Stimulated activated CD4-positive, alpha-beta T cell treated with anti-CD3 and anti-CD28 coated beads, TNF-alpha, amount 100 ng/mL, for 1 hour (primary cell): Measurements from ENCODE around the gene SNX9.
"Not testable (repeated sequence)": the region's sequence is repeated elsewhere in the genome, so short reads cannot be mapped to it uniquely, and the experiment has no call there.

Experiments used
- DNase-seq, 3 donors: peaks; one replicate each; pipeline ENCODE4 v3.0.0-alpha.2; 2020; ENCODE audit warnings: low read depth in 3 of 3, low spot score in 1 of 3

SNX9 gene

GRCh38 chr6:157880534-157880933 is 57.5 kb downstream of the SNX9 start:
- no peak for DNase-seq

DNA sequence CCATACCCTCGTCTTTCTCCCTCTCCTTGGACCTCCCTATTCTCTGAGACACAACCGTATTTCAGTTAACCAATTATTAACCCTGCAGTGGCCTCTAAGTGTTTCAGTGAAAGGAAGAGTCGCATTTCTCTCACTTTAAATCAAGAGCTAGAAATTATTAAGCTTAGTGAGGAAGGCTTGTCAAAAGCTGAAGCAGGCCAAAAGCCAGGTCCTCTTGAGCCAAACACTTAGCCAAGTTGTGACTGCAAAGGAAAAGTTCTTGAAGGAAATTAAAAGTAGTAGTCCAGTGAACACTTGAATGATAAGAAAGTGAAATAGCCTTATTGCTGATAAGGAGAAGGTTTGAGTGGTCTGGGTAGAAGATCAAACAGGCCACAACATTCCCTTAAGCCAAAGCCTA is 58.3 kb downstream of the SNX9 start:
- no peak for DNase-seq

DNA sequence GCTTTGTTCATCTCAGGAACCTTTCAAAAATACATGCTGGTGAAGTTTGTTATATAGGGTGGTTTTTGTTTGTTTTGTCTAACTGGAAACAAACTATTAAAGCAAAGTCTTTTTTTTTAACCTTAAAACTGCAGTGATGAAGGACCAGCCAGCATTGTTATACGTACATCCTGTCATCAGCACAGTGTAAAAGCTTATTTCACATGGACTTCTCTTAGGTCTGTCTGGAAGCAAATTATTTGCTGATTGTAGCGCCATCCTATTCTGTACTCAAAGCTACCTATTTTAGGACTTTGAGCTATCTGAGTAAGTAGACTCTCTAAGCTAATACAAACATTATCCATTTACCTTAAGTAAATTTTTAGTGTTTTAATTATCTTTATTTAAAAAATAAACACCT is 61.7 kb downstream of the SNX9 start:
- DNase-seq: no peak

GRCh38 chr6:157885211-157885788 is 62.3 kb downstream of the SNX9 start:
- DNase-seq: peak in 1 of 3 donors; percentile 18

GRCh38 chr6:157885876-157886275 is 62.8 kb downstream of the SNX9 start:
- no peak for DNase-seq

- DNase-seq: no peak
Measured at GRCh38 chr6:157887892-157888291, 64.8 kb downstream of the SNX9 start.

GRCh38 chr6:157891544-157892362 is 68.7 kb downstream of the SNX9 start:
- no peak for DNase-seq

- DNase-seq: no peak
Measured at GRCh38 chr6:157892363-157892877, 69.4 kb downstream of the SNX9 start.

GRCh38 chr6:157893238-157893637 is 70.2 kb downstream of the SNX9 start:
- DNase-seq: peak in 1 of 3 donors; percentile 29

GRCh38 chr6:157895585-157895984 is 72.5 kb downstream of the SNX9 start:
- DNase-seq: no peak

- DNase-seq: no peak
Measured at GRCh38 chr6:157896932-157897331, 73.9 kb downstream of the SNX9 start.

DNA sequence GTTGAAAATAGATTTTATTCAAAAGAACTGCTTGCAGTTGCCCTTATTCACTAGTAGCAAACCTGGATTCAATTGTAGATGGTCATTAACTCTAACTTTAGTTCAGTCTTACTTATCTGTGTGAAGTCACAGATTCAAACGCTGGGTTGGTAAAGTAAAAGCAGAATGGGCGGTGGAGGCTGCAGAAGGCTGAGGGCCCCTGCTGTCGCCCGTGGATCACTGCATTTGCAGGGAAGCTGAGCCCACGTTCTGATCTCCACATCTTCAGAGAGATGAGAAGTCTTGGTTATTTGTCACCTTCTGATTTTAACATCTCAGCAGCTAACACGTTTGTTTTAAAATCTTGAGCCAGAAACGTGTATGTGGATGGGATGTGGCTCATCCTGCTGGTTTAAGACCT is 75.1 kb downstream of the SNX9 start:
- DNase-seq: no peak

GRCh38 chr6:157898640-157899039 is 75.6 kb downstream of the SNX9 start:
- DNase-seq: no peak

DNA sequence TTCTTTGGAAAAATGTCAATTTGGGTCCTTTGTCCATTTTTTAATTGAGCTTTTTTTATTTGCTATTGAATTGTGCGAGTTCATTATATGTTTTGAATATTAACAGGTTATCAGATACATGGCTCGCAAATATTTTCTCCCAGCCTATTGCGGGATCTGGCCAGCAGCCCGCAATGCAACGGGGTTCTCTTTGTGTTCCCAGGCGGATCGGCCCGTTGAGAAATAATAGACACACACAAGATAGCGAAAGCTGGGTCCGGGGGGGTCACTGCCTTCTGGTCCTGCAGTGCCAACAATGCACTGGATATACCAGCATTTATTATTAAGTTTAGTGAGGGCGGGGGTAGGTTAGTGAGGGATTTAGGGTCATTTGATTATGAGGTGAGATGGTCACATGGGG is 77.2 kb downstream of the SNX9 start:
- not testable (repeated sequence) for DNase-seq

- DNase-seq: not testable (repeated sequence)
Measured at GRCh38 chr6:157900751-157901150, 77.7 kb downstream of the SNX9 start.

DNA sequence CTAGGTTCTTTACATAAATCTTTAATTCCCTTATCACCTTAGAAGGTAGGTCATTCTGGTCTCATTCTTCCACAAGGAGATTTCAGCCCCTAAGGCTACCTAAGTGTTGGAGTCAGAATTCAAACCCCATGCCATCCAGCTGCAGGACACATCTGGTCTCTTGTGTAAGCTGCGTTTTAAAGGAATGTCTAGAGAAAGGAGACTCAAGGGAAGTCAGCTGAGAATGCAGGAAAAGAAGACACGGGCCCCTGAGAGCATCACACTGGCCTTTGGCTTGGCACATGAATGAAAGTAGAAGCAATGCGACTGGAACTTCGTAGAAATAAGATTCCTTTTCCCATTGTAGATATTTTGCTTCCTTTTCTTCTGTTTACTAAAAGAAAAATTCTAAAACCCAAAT is 82.0 kb downstream of the SNX9 start:
- no peak for DNase-seq

DNA sequence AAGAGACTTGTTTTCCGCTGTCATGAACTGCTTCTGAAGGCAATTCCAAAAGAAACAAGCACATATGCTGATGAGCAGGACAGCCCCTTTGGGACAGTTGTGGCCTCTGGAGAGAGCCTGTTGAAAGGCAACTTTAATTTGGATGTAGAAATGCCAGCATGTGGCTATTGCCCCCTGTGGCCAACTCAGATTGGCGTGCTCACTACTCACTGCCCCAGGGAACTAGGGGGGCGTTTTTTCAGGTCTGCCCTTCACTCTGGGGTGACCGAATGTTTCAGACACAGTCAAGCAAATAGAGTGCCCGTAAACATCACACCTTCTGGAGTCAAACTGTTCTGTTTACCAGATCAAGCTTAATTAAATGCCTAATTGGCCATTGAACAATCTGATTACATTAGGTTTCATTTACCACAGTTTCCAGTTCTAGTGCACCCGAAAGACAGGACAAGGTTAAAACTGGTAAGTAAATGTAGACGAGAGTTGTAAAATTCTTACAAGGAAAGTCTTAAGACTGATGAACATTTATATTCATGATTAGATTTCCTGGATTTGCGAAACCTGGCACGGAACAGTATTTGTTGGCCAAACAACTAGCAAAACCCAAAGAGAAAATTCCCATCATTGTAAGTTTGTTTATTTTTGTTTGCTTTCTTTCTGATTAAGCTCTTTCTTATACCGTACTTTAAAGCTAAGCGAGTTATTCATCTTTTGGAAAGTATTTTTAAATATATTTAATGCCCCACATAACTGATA is 82.7 kb downstream of the SNX9 start:
- DNase-seq: no peak

DNA sequence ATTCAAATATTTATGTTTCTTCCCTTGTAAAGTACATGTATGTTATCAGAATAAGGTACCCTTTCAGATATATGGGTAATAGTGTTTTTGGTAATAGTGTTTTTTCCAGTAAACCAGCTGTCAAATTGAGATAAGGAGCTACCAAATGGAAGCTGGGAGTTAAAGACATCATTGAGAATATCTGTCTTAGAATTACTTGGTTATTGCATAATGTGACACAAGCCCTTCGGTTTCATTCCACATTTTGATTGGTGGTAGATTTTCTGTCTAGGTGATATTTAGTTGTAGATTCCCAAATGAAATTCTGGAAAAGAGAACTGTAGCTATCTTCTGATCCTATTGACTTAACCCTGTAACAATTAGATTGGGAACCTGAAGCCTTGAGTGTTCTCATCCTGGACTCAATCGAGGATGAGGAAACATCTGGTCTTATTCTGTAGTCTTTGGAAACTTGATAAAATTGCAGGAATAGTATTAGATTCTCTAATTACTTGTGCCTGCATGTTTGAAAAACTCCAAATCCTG is 83.6 kb downstream of the SNX9 start:
- DNase-seq: no peak

- DNase-seq: no peak
Measured at GRCh38 chr6:157907651-157908050, 84.6 kb downstream of the SNX9 start.

DNA sequence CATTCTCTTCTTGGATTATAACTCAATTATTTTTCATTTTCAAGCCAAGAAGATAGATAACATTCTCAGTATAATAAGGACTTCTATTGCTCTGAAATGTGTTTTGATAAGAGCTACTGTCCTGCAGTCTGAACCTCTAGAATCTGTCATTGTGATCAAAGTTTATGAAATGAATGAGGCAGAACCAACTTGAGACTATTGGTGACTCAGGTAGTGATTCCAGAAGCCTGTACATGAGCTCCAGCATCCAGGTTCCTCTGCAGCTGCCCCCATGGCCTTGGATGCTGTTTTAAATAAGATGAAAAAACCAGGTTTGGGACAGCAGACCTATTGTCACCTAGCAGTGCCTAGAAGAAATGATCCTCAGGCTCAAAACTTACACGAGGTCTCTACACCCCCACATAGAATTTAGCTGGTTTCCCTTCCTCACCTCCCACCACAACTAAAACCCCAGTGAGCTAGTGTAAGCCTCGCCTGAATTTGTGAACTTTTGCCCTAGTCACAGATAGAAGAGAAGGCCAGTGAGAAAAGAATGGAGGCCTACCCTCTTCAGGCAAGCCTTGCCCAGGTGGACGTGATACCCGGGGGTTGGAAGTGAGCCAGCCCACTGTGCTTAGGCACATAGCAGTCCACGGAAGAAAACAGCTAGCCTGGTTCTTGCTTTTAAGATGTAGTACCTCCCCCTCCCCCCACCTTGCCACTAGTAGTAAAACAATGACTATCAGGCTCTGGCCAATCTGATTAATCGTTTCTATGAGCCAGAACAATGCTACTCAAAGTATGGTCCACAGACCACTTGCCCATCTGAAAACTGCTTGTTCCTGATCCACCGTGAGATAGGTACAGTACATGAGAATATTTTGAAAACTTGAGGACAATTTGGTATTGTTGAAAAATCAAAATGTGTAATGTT is 85.6 kb downstream of the SNX9 start:
- no peak for DNase-seq

DNA sequence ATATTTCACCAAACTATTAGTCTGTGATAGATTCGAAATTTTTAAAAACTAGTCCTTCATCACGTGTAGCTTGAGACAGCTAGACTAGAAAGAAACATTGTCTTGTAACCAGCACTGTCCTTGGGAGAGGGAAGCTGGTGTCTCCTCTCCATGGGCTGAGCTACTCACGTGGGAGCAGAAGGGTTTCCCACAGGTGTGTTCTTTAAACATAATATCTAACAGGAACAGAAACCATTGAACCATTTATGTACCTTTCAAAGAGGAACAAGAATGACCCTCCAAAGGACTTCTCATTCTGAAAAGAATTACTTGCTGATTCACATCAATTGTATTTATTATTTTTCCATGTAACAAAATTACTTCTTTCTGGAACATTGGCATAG is 86.2 kb downstream of the SNX9 start:
- DNase-seq: no peak
